Measurements from ENCODE around the gene VOPP1.

VOPP1 gene

GRCh38 chr7:55470261-55470660 is 102.0 kb downstream of the VOPP1 start:
- no peaks in the 10 kb centered on the region for H3K36me3 ChIP-seq (ENCODE audit: low read length)
- H3K4me3 ChIP-seq (ENCODE audit: insufficient read depth, low read length, poor library complexity, severe bottlenecking): no peak overlapping the region
- TF ChIP-seq EZH2phosphoT487 (conservative IDR thresholded peaks at IDR 0.05; ENCODE audit: low read length): no peak
- TF ChIP-seq CTCF (IDR thresholded peaks at IDR 0.05; ENCODE audit: insufficient read depth, low read length, poor library complexity, severe bottlenecking): no peak

GRCh38 chr7:55469721-55470120 is 102.6 kb downstream of the VOPP1 start:
- H3K27ac ChIP-seq (ENCODE audit: low read depth, low read length): peak overlapping the region; percentile 88
- 0 out of 2 replicates have a peak, but pooled peaks cover 1% of the 10 kb centered on the region for H3K36me3 ChIP-seq (ENCODE audit: low read length)
- H3K9ac ChIP-seq (ENCODE audit: low read length): no peak overlapping the region
- peak overlapping the region; percentile 15 for H3K4me2 ChIP-seq (ENCODE audit: low read depth, low read length, poor library complexity, severe bottlenecking)
- no peak for TF ChIP-seq CTCF (IDR thresholded peaks at IDR 0.05; ENCODE audit: insufficient read depth, low read length, poor library complexity, severe bottlenecking)
- no peak for TF ChIP-seq EZH2phosphoT487 (conservative IDR thresholded peaks at IDR 0.05; ENCODE audit: low read length)
- no peaks in the 10 kb centered on the region for H3K79me2 ChIP-seq (ENCODE audit: insufficient read depth, low read length)
- peaks cover 7% of the 10 kb centered on the region; the same call in 1 of the 2 replicates for H3F3A ChIP-seq (ENCODE audit: insufficient read depth)
- no peaks in the 10 kb centered on the region for H3K27me3 ChIP-seq (ENCODE audit: low read length)
- H3K9me2 ChIP-seq (replicated peaks; ENCODE audit: insufficient read depth, low read length): no peaks in the 10 kb centered on the region
- no peaks in the 10 kb centered on the region for H4K20me1 ChIP-seq (ENCODE audit: low read depth, low read length)
- no peak overlapping the region for H2AFZ ChIP-seq (ENCODE audit: low read depth, low read length, severe bottlenecking)
- no peaks in the 10 kb centered on the region for H3K9me3 ChIP-seq (ENCODE audit: insufficient read depth, low read length)
- no peak overlapping the region for H3K4me3 ChIP-seq (ENCODE audit: insufficient read depth, low read length, poor library complexity, severe bottlenecking)

More at GRCh38 chr7:55470261-55470660, 102.0 kb downstream of the VOPP1 start:
- no peaks in the 10 kb centered on the region for H3K27me3 ChIP-seq (ENCODE audit: low read length)
- no peaks in the 10 kb centered on the region for H3K9me2 ChIP-seq (replicated peaks; ENCODE audit: insufficient read depth, low read length)
- peak overlapping the region; percentile 15 for H3K4me2 ChIP-seq (ENCODE audit: low read depth, low read length, poor library complexity, severe bottlenecking)
- H2AFZ ChIP-seq (ENCODE audit: low read depth, low read length, severe bottlenecking): no peak overlapping the region
- H3K9me3 ChIP-seq (ENCODE audit: insufficient read depth, low read length): no peaks in the 10 kb centered on the region
- H3K79me2 ChIP-seq (ENCODE audit: insufficient read depth, low read length): no peaks in the 10 kb centered on the region
- peaks cover 7% of the 10 kb centered on the region; the same call in 1 of the 2 replicates for H3F3A ChIP-seq (ENCODE audit: insufficient read depth)
- H4K20me1 ChIP-seq (ENCODE audit: low read depth, low read length): no peaks in the 10 kb centered on the region
- H3K9ac ChIP-seq (ENCODE audit: low read length): no peak overlapping the region
- peak overlapping the region; percentile 88 for H3K27ac ChIP-seq (ENCODE audit: low read depth, low read length)

GRCh38 chr7:55469271-55469681 is 103.0 kb downstream of the VOPP1 start:
- H3K27ac ChIP-seq (ENCODE audit: low read depth, low read length): peak overlapping the region; percentile 88
- H3K9me2 ChIP-seq (replicated peaks; ENCODE audit: insufficient read depth, low read length): no peaks in the 10 kb centered on the region
- no peak for TF ChIP-seq CTCF (IDR thresholded peaks at IDR 0.05; ENCODE audit: insufficient read depth, low read length, poor library complexity, severe bottlenecking)
- no peak for TF ChIP-seq EZH2phosphoT487 (conservative IDR thresholded peaks at IDR 0.05; ENCODE audit: low read length)
- H3K9ac ChIP-seq (ENCODE audit: low read length): no peak overlapping the region
- no peaks in the 10 kb centered on the region for H3K79me2 ChIP-seq (ENCODE audit: insufficient read depth, low read length)
- 0 out of 2 replicates have a peak, but pooled peaks cover 5% of the 10 kb centered on the region for H3K36me3 ChIP-seq (ENCODE audit: low read length)
- no peaks in the 10 kb centered on the region for H4K20me1 ChIP-seq (ENCODE audit: low read depth, low read length)
- no peaks in the 10 kb centered on the region for H3K9me3 ChIP-seq (ENCODE audit: insufficient read depth, low read length)
- no peaks in the 10 kb centered on the region for H3K27me3 ChIP-seq (ENCODE audit: low read length)
- H3F3A ChIP-seq (ENCODE audit: insufficient read depth): peaks cover 7% of the 10 kb centered on the region; the same call in 1 of the 2 replicates
- H3K4me3 ChIP-seq (ENCODE audit: insufficient read depth, low read length, poor library complexity, severe bottlenecking): no peak overlapping the region
- H3K4me2 ChIP-seq (ENCODE audit: low read depth, low read length, poor library complexity, severe bottlenecking): peak overlapping the region; percentile 15
- no peak overlapping the region for H2AFZ ChIP-seq (ENCODE audit: low read depth, low read length, severe bottlenecking)
